GM19240 (cell line): ENCODE results near the gene THPO.

Experiments
- DNase-seq: peaks from one replicate; pipeline ENCODE4 v3.0.0; 2011; ENCODE audit warnings: low spot score; ENCODE audit not compliant: insufficient read length

THPO gene

GRCh38 chr3:184333700-184334099 is 44.3 kb downstream of the THPO start:
- DNase-seq, result no peak

GRCh38 chr3:184333190-184333589 is 44.8 kb downstream of the THPO start:
- no peak for DNase-seq

- DNase-seq, result no peak
These were observed 45.5 kb downstream of the THPO start for GRCh38 chr3:184332370-184333090.

- no peak for DNase-seq
These were observed 49.5 kb downstream of the THPO start for GRCh38 chr3:184328516-184328915.

GRCh38 chr3:184327171-184327570 is 50.8 kb downstream of the THPO start:
- no peak for DNase-seq

- DNase-seq, result no peak
These were observed 52.2 kb downstream of the THPO start for GRCh38 chr3:184325715-184326369.

GRCh38 chr3:184325269-184325668 is 52.7 kb downstream of the THPO start:
- no peak for DNase-seq

GRCh38 chr3:184323696-184324095 is 54.3 kb downstream of the THPO start:
- DNase-seq, result no peak

GRCh38 chr3:184322731-184323487 is 55.1 kb downstream of the THPO start:
- DNase-seq, result no peak
